Neuronal stem cell (in vitro differentiated cells): ENCODE measurements around the gene BGN.

Experiments
- DNase-seq: peaks from one replicate; pipeline ENCODE4 v3.0.0-alpha.2; 2013; ENCODE audit warnings: low spot score
- H2AFZ ChIP-seq: one replicate; pipeline ENCODE4 v1.6.1; 2013; ENCODE audit warnings: mild to moderate bottlenecking, low read length, inconsistent platforms
- H2AK5ac ChIP-seq: 2 replicates; pipeline ENCODE4 v1.6.1; 2013; ENCODE audit warnings: low read depth, mild to moderate bottlenecking, inconsistent platforms, low read length, moderate library complexity, mixed read lengths
- H2BK120ac ChIP-seq: 2 replicates; pipeline ENCODE4 v1.6.1; 2013; ENCODE audit warnings: low read depth, mild to moderate bottlenecking, inconsistent platforms, low read length, moderate library complexity, mixed read lengths
- H2BK12ac ChIP-seq: one replicate; pipeline ENCODE4 v1.6.1; 2013; ENCODE audit warnings: low read length, inconsistent platforms
- H2BK15ac ChIP-seq: 2 replicates; pipeline ENCODE4 v1.6.1; 2013; ENCODE audit warnings: mild to moderate bottlenecking, low read length, inconsistent platforms, mixed read lengths
- H2BK5ac ChIP-seq: one replicate; pipeline ENCODE4 v1.6.1; 2013; ENCODE audit warnings: inconsistent platforms, mild to moderate bottlenecking, low read length, moderate library complexity
- H3K14ac ChIP-seq: one replicate; pipeline ENCODE4 v1.6.1; 2013; ENCODE audit warnings: low read length, inconsistent platforms
- H3K18ac ChIP-seq: 2 replicates; pipeline ENCODE4 v1.6.1; 2013; ENCODE audit warnings: low read length, inconsistent platforms
- H3K23ac ChIP-seq: 2 replicates; pipeline ENCODE4 v1.6.1; 2013; ENCODE audit warnings: low read depth, mild to moderate bottlenecking, mixed read lengths, low read length, inconsistent platforms; ENCODE audit not compliant: poor library complexity
- H3K27ac ChIP-seq: replicated peaks from 3 replicates; pipeline ENCODE4 v1.5.1; 2013; ENCODE audit warnings: low read length, inconsistent platforms
- H3K27me3 ChIP-seq, 3 experiments: 2 replicates each; pipeline ENCODE4 v1.6.1; 2013; ENCODE audit warnings: low read length in 3 of 3, mild to moderate bottlenecking in 2 of 3, inconsistent platforms in 1 of 3, low read depth in 1 of 3, mixed read lengths in 1 of 3, moderate library complexity in 1 of 3; ENCODE audit not compliant: control insufficient read depth in 3 of 3, insufficient read depth in 3 of 3
- H3K36me3 ChIP-seq, 2 donors: replicated peaks in 1 of 2; 2 replicates each; pipeline ENCODE4 v1.6.1; 2013; ENCODE audit warnings: low read length in 2 of 2; ENCODE audit not compliant: control insufficient read depth in 2 of 2, insufficient read depth in 2 of 2
- H3K4ac ChIP-seq: 2 replicates; pipeline ENCODE4 v1.6.1; 2013; ENCODE audit warnings: inconsistent platforms, mild to moderate bottlenecking, low read length, moderate library complexity
- H3K4me1 ChIP-seq, 2 donors: 1 replicate in 1 of 2; 2 replicates in 1 of 2; pipeline ENCODE4 v1.6.1; 2013; ENCODE audit warnings: low read length in 2 of 2, low read depth in 1 of 2; ENCODE audit not compliant: control insufficient read depth in 2 of 2, insufficient read depth in 1 of 2
- H3K4me2 ChIP-seq: one replicate; pipeline ENCODE4 v1.6.1; 2013; ENCODE audit warnings: mild to moderate bottlenecking, low read length, inconsistent platforms; ENCODE audit not compliant: insufficient read depth, poor library complexity, severe bottlenecking
- H3K4me3 ChIP-seq, 2 donors: 2 replicates each; pipeline ENCODE4 v1.5.1; 2013; ENCODE audit warnings: low read length in 2 of 2, mild to moderate bottlenecking in 2 of 2, inconsistent platforms in 1 of 2, moderate library complexity in 1 of 2
- H3K79me1 ChIP-seq: one replicate; pipeline ENCODE4 v1.6.1; 2013; ENCODE audit warnings: low read depth, mild to moderate bottlenecking, inconsistent platforms, low read length, moderate library complexity
- H3K9ac ChIP-seq: one replicate; pipeline ENCODE4 v1.6.1; 2013; ENCODE audit warnings: mild to moderate bottlenecking, low read depth, low read length, inconsistent platforms; ENCODE audit not compliant: poor library complexity
- H3K9me3 ChIP-seq, 2 donors: replicated peaks in 1 of 2; 2 replicates each; pipeline versions ENCODE3 to v1.6.1; 2013; ENCODE audit warnings: low read length in 2 of 2, mild to moderate bottlenecking in 2 of 2, inconsistent platforms in 1 of 2, low read depth in 1 of 2, mixed read lengths in 1 of 2, moderate library complexity in 1 of 2; ENCODE audit not compliant: control insufficient read depth in 2 of 2, insufficient read depth in 1 of 2
- H4K8ac ChIP-seq: one replicate; pipeline ENCODE4 v1.6.1; 2013; ENCODE audit warnings: low read depth, mild to moderate bottlenecking, inconsistent platforms, low read length, moderate library complexity
- H4K91ac ChIP-seq: one replicate; pipeline ENCODE4 v1.6.1; 2013; ENCODE audit warnings: low read length, low read depth, mild to moderate bottlenecking, inconsistent platforms; ENCODE audit not compliant: poor library complexity
- WGBS, 2 donors: extraction: QIAGEN DNeasy Blood & Tissue Kit; methylation state at CpG; one replicate each; pipeline ENCODE4 v1.1.7; 2013; ENCODE audit warnings: missing lambda C conversion rate in 2 of 2, mixed read lengths in 1 of 2; ENCODE audit not compliant: insufficient read length in 2 of 2, insufficient replicate concordance in 1 of 2; ENCODE audit errors: extremely low coverage in 2 of 2; 5-methylcytosine and 5-hydroxymethylcytosine counted together

BGN gene

DNA sequence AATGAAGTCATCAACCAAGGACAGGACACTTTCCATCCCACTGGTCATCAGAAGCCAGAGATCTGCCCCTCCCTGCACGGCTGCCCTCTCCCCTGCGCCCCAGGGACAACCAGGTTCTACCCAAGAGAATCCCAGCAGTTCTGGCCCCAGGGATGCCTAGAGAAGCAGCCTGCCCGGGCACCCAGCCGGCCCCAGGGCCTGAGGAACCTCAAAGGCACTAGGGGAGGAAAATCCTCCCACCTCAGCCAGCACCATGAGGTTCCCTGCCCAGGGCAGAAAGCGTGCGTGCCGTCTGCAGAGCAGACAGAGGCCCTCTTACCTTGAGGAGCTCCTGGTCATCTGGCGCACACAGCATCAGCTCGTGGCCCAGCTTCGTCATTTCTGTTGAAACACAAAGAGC lies 32.5 kb upstream of the BGN start:
- H2AFZ ChIP-seq: no peak overlapping the region
- no peak overlapping the region for H4K8ac ChIP-seq
- DNase-seq: no peak
- no peak overlapping the region for H2BK15ac ChIP-seq
- H2AK5ac ChIP-seq: no peak overlapping the region
- WGBS, 2 donors: no CpG with 5 or more reads among the region's 10 CpGs
- no peak overlapping the region for H2BK120ac ChIP-seq
- H3K4me3 ChIP-seq: no peak overlapping the region
- peaks cover 0 to 13% of the 10 kb centered on the region in 2 donors for H3K36me3 ChIP-seq
- H2BK12ac ChIP-seq: no peak overlapping the region
- H3K4me2 ChIP-seq: no peak overlapping the region
- no peak overlapping the region for H3K18ac ChIP-seq
- H3K27ac ChIP-seq: no peak overlapping the region
- no peaks in the 10 kb centered on the region for H3K4me1 ChIP-seq
- no peak overlapping the region for H4K91ac ChIP-seq
- no peak overlapping the region for H3K9ac ChIP-seq
- H3K9me3 ChIP-seq: no peaks in the 10 kb centered on the region
- peaks cover 0 to 14% (median 0%) of the 10 kb centered on the region in 3 experiments for H3K27me3 ChIP-seq
- H3K4ac ChIP-seq: no peak overlapping the region
- H2BK5ac ChIP-seq: no peak overlapping the region
- H3K23ac ChIP-seq: no peak overlapping the region
- H3K79me1 ChIP-seq: peaks cover 2% of the 10 kb centered on the region
- H3K14ac ChIP-seq: no peak overlapping the region

DNA sequence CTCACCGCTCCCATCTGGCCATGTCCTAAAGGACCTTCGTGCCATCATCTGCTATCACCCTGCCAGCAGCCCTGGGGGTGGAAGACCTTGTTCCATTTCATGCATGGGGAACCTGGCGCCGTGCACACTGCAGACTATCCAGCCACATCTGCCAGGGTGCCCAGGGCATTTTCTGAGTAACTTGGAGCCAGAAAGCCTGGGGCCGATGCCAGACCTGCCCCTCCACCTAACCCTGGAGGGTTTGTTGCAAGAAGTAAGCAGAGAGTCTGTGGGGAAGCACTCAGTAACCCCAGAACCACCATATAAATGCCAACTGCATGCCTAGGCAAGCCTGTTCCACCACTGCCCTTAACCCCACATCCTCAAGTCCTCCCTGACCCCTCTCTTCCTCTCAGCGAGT lies 31.7 kb upstream of the BGN start:
- DNase-seq: no peak
- H3K27me3 ChIP-seq: peaks cover 0 to 10% (median 0%) of the 10 kb centered on the region in 3 experiments
- H3K4me1 ChIP-seq: no peaks in the 10 kb centered on the region
- H2BK5ac ChIP-seq: no peak overlapping the region
- no peak overlapping the region for H3K27ac ChIP-seq
- no peak overlapping the region for H3K14ac ChIP-seq
- no peak overlapping the region for H3K4me3 ChIP-seq
- H4K8ac ChIP-seq: no peak overlapping the region
- H3K23ac ChIP-seq: no peak overlapping the region
- H2BK15ac ChIP-seq: no peak overlapping the region
- no peak overlapping the region for H2BK120ac ChIP-seq
- no peak overlapping the region for H3K4ac ChIP-seq
- no peak overlapping the region for H2AK5ac ChIP-seq
- no peak overlapping the region for H2BK12ac ChIP-seq
- H3K9me3 ChIP-seq: no peaks in the 10 kb centered on the region
- no peak overlapping the region for H2AFZ ChIP-seq
- H3K4me2 ChIP-seq: no peak overlapping the region
- H4K91ac ChIP-seq: no peak overlapping the region
- no peak overlapping the region for H3K18ac ChIP-seq
- no CpG with 5 or more reads among the region's 6 CpGs for WGBS, 2 donors
- peaks cover 2% of the 10 kb centered on the region for H3K79me1 ChIP-seq
- peaks cover 0 to 17% of the 10 kb centered on the region in 2 donors for H3K36me3 ChIP-seq
- H3K9ac ChIP-seq: no peak overlapping the region

DNA sequence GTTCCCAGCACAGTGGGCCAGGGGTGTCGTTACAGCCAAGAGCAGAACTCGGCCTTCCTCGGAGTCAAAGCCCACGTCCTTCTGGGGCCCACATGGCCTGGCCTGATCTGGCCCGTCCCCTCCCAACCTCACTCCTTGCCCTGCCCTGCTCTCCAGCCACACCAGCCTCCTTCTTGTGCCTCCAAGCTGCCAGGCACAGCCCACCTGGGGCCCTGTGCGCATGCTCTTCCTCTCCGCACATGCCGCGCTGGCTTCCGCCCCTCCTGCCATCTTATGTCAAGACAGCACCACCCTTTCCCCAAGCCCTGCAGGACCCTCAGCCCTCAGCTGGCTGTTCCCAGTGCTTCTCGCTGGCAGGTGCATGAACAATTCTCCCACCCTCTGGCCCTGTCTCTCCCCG lies 31.2 kb upstream of the BGN start:
- no peak overlapping the region for H2AFZ ChIP-seq
- H3K4ac ChIP-seq: no peak overlapping the region
- H3K4me2 ChIP-seq: no peak overlapping the region
- H3K18ac ChIP-seq: no peak overlapping the region
- no peak overlapping the region for H2AK5ac ChIP-seq
- H3K14ac ChIP-seq: no peak overlapping the region
- H3K9ac ChIP-seq: no peak overlapping the region
- no peak overlapping the region for H4K8ac ChIP-seq
- no peak overlapping the region for H2BK5ac ChIP-seq
- no peak overlapping the region for H4K91ac ChIP-seq
- no peak overlapping the region for H3K27ac ChIP-seq
- no peak for DNase-seq
- WGBS, 2 donors: no CpG with 5 or more reads among the region's 12 CpGs
- H2BK15ac ChIP-seq: no peak overlapping the region
- no peak overlapping the region for H3K4me3 ChIP-seq
- no peaks in the 10 kb centered on the region for H3K79me1 ChIP-seq
- no peak overlapping the region for H3K23ac ChIP-seq
- H3K36me3 ChIP-seq: peaks cover 2 to 19% of the 10 kb centered on the region in 2 donors
- no peaks in the 10 kb centered on the region for H3K4me1 ChIP-seq
- H3K27me3 ChIP-seq: peaks cover 0 to 5% (median 0%) of the 10 kb centered on the region in 3 experiments
- no peak overlapping the region for H2BK120ac ChIP-seq
- no peak overlapping the region for H2BK12ac ChIP-seq
- no peaks in the 10 kb centered on the region for H3K9me3 ChIP-seq

DNA sequence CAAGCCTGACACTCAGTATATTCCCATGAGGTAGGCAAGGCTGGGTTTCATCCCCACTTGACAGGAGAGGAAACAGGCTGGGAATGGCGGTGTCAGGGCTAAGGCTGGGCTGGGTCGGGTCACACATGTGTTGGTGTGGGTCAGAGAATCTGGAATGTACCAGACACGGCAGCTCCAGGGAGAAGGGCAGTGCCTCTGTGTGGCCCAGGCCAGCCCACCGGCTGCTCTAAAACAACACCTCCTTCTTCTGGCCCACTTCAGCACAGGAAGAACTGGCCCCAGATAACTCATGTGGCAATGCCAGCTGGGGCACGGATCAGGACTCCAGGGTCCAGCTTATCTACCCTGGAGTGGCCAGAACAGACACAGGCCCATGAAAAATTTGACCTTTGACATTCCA lies 30.7 kb upstream of the BGN start:
- H3K9ac ChIP-seq: no peak overlapping the region
- H2AK5ac ChIP-seq: no peak overlapping the region
- no CpG with 5 or more reads among the region's 5 CpGs for WGBS, 2 donors
- no peak overlapping the region for H2AFZ ChIP-seq
- no peak overlapping the region for H4K91ac ChIP-seq
- DNase-seq: no peak
- H2BK5ac ChIP-seq: no peak overlapping the region
- peaks cover 0 to 4% (median 0%) of the 10 kb centered on the region in 3 experiments for H3K27me3 ChIP-seq
- no peak overlapping the region for H4K8ac ChIP-seq
- no peak overlapping the region for H3K18ac ChIP-seq
- H3K14ac ChIP-seq: no peak overlapping the region
- no peak overlapping the region for H2BK120ac ChIP-seq
- no peaks in the 10 kb centered on the region for H3K79me1 ChIP-seq
- no peak overlapping the region for H2BK12ac ChIP-seq
- H3K4me2 ChIP-seq: no peak overlapping the region
- H2BK15ac ChIP-seq: no peak overlapping the region
- no peak overlapping the region for H3K27ac ChIP-seq
- no peaks in the 10 kb centered on the region for H3K9me3 ChIP-seq
- no peak overlapping the region for H3K4ac ChIP-seq
- H3K36me3 ChIP-seq: peaks cover 2 to 19% of the 10 kb centered on the region in 2 donors
- H3K23ac ChIP-seq: no peak overlapping the region
- H3K4me1 ChIP-seq: no peaks in the 10 kb centered on the region
- H3K4me3 ChIP-seq: no peak overlapping the region
